ENCODE data around the gene PALM3. TPM values are rescaled to one million over a fixed set of nuclear protein-coding genes. Genes with fewer than 3 reads are reported as not detected.

The PALM3 gene
- 0.83 and 8.1 TPM in 2 replicates for total RNA-seq (ENCODE audit: low replicate concordance)
- long read RNA-seq: 0 reads

DNA sequence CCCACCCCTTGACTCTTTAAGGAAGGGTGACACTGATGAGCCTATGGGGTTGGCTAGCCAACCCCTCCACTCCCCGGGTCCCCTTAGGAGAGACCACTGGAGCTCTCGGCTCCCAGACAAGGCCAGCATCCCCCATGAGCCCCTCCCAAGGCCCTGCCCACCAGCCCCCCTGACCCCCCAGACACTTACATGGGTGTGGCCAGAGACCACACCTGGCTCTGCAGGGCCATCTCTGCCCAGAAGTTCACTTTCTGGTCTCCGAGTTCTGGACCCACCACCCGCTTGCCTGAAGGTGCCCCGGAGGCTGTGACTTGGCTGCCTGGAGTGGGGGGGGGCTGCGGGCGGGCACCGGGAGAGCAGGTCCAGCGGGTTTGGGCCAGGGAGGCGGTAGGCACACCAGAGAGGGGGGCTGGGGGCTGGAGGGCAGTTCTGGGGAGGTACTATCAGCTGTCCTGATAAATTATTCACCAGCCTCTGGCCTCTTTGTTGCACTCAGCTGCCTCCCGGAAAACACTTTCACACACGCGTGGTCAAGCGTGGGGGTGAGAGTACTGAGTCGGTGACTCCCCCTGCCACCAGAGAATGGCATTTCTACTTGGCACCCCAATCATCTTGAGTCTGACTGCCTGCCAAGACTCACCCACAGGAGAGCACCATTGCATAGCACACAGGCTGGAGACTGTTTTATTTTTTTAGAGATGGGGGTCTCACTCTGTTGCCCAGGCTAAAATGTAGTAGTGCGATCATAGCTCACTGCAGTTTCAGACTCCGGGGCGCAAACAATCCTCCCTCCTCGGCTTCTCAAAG lies at the start of gene PALM3:
TSS of gene PALM3 (minus strand) at position 326 of the 807 bp plus-strand sequence. CDS start at position 230, 96 bp downstream.
- no peak for DNase-seq (ENCODE audit: extremely low spot score, unreplicated experiment)

GRCh38 chr19:14111486-14111885 lies 49.6 kb upstream of the PALM3 start:
- Mint-ChIP-seq H3K27ac (no peak overlapping the region), H3K27me3 (no peaks in the 10 kb centered on the region), H3K4me3 (no peak overlapping the region), H3K36me3 (no peaks in the 10 kb centered on the region), H3K9me3 (no peaks in the 10 kb centered on the region), H3K4me1 (ENCODE audit: unreplicated experiment) (peaks cover 16% of the 10 kb centered on the region)
- TF ChIP-seq, protein P1, sequence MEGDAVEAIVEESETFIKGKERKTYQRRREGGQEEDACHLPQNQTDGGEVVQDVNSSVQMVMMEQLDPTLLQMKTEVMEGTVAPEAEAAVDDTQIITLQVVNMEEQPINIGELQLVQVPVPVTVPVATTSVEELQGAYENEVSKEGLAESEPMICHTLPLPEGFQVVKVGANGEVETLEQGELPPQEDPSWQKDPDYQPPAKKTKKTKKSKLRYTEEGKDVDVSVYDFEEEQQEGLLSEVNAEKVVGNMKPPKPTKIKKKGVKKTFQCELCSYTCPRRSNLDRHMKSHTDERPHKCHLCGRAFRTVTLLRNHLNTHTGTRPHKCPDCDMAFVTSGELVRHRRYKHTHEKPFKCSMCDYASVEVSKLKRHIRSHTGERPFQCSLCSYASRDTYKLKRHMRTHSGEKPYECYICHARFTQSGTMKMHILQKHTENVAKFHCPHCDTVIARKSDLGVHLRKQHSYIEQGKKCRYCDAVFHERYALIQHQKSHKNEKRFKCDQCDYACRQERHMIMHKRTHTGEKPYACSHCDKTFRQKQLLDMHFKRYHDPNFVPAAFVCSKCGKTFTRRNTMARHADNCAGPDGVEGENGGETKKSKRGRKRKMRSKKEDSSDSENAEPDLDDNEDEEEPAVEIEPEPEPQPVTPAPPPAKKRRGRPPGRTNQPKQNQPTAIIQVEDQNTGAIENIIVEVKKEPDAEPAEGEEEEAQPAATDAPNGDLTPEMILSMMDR (conservative IDR thresholded peaks at IDR 0.05): no peak
- no peak for DNase-seq (ENCODE audit: extremely low spot score, unreplicated experiment)

More for the DNA sequence above, at the start of gene PALM3:
- Mint-ChIP-seq H3K9me3 (no peaks in the 10 kb centered on the region), H3K4me1 (ENCODE audit: unreplicated experiment) (peaks cover 5% of the 10 kb centered on the region), H3K27me3 (peaks cover 28% of the 10 kb centered on the region), H3K36me3 (no peaks in the 10 kb centered on the region), H3K27ac (peak within 1 kb of the TSS; percentile 10), H3K4me3 (no peak within 1 kb of the TSS)
- TF ChIP-seq, protein P1 (conservative IDR thresholded peaks at IDR 0.05): no peak

GRCh38 chr19:14110650-14111049 lies 48.8 kb upstream of the PALM3 start:
- H3K4me3 Mint-ChIP-seq: no peak overlapping the region

GRCh38 chr19:14107581-14108461 lies 45.9 kb upstream of the PALM3 start:
- H3K9me3 Mint-ChIP-seq: no peaks in the 10 kb centered on the region
- H3K27ac Mint-ChIP-seq: no peak overlapping the region
- no peak for DNase-seq (ENCODE audit: extremely low spot score, unreplicated experiment)
- H3K27me3 Mint-ChIP-seq: no peaks in the 10 kb centered on the region
- TF ChIP-seq, protein P1 (conservative IDR thresholded peaks at IDR 0.05): no peak
- peaks cover 2% of the 10 kb centered on the region for H3K4me1 Mint-ChIP-seq (ENCODE audit: unreplicated experiment)
- H3K36me3 Mint-ChIP-seq: no peaks in the 10 kb centered on the region
- no peak overlapping the region for H3K4me3 Mint-ChIP-seq

More at GRCh38 chr19:14110650-14111049, 48.8 kb upstream of the PALM3 start:
- H3K36me3 Mint-ChIP-seq: no peaks in the 10 kb centered on the region
- TF ChIP-seq, protein P1 (conservative IDR thresholded peaks at IDR 0.05): no peak
- H3K9me3 Mint-ChIP-seq: no peaks in the 10 kb centered on the region
- H3K4me1 Mint-ChIP-seq (ENCODE audit: unreplicated experiment): peaks cover 8% of the 10 kb centered on the region
- DNase-seq (ENCODE audit: extremely low spot score, unreplicated experiment): no peak
- no peaks in the 10 kb centered on the region for H3K27me3 Mint-ChIP-seq
- no peak overlapping the region for H3K27ac Mint-ChIP-seq

- no peaks in the 10 kb centered on the region for H3K36me3 Mint-ChIP-seq
- H3K4me1 Mint-ChIP-seq (ENCODE audit: unreplicated experiment): no peaks in the 10 kb centered on the region
- H3K27me3 Mint-ChIP-seq: no peaks in the 10 kb centered on the region
- H3K27ac Mint-ChIP-seq: no peak overlapping the region
- TF ChIP-seq, protein P1 (conservative IDR thresholded peaks at IDR 0.05): no peak
- no peak overlapping the region for H3K4me3 Mint-ChIP-seq
- no peaks in the 10 kb centered on the region for H3K9me3 Mint-ChIP-seq
- no peak for DNase-seq (ENCODE audit: extremely low spot score, unreplicated experiment)
Measured at GRCh38 chr19:14106840-14107239, 45.0 kb upstream of the PALM3 start.
